Fibroblast of skin of abdomen (primary cell): ENCODE measurements around the gene SORCS1.

ENCODE experiments used
- DNase-seq: peaks from one replicate; pipeline ENCODE4 v3.0.0-alpha.2; 2013

SORCS1 gene

GRCh38 chr10:106815427-106816043, 349.0 kb downstream of the SORCS1 start:
- no peak for DNase-seq

DNA sequence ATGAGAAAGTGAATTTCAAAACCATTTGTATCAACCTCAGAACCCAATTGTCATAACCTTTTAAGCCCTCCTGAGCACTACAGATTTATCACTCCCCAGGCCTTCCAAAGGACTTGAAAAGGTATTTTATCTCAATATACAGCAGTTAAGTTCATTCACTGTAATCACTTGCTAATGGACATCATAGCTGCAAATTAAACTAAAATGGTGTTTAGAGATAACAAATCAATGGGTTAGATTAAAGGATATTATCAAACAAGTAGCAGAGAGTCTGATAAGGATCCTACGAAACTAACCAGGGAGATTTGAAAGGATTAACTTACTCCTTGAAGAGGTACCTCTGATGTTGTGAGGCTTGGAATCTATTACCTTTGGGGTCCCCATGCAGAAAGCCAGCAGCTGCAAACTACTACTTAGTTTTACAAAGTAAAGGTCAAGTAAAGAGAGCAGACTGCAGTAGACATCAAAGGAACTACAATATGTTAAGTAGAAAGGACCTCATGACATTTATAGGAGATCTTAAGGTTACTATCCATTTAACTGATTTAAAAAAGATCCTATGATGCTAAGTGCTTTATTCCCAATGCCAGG, 359.4 kb downstream of the SORCS1 start:
- DNase-seq, result no peak

GRCh38 chr10:106802949-106803348, 361.6 kb downstream of the SORCS1 start:
- no peak for DNase-seq

DNA sequence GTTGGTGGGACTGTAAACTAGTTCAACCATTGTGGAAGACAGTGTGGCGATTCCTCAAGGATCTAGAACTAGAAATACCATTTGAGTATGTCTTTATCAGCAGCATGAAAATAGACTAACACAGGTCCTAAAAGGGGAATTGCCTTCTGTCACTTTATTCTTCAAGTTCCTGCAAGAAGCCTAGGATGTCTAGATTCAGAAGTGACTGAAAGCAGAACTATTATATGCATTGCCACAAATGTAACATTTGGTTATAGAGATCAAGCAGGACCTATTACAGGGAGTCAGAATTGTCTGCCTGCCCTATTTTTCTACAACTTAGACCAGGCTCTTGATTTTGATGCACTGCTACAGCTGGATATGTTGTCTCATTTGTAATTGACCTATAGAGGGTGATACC, 364.7 kb downstream of the SORCS1 start:
- DNase-seq, result no peak

- DNase-seq, result peak; percentile 46
These were observed 368.9 kb downstream of the SORCS1 start for GRCh38 chr10:106795619-106796018.

- DNase-seq, result peak; percentile 62
These were observed 370.9 kb downstream of the SORCS1 start for GRCh38 chr10:106793617-106794016.

DNA sequence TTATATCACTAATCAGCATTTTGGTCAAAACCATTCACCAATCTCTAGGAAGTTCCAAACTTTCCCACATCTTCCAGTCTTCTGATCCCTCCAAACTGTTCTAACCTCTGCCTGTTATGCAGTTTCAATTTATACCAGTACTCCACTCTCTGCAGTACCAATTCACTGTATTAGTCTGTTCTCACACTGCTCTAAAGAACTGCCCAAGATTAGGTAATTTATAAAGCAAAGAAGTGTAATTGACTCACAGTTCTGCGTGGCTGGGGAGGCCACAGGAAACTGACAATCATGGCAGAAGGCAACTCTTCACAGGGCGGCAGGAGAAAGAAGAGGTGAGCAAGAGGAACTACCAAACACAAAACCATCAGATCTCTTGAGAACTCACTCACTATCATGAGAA, 374.9 kb downstream of the SORCS1 start:
- no peak for DNase-seq

DNA sequence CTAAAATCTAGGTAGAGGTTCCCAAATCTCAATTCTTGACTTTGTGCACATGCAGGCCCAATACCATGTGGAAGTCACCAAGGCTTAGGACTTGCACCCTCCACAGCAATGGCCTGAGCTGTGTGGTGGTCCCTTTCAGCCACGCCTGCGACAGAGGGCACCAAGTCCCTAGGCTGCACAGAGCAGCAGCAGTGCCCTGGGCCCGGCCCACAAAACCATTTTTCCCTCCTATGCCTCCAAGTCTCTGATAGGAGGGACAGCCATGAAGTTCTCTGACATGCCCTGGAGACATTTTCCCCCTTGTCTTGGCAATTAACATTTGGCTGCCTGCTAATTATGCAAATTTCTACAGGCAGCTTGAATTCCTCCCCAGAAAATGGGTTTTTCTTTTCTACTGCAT, 375.5 kb downstream of the SORCS1 start:
- no peak for DNase-seq

DNA sequence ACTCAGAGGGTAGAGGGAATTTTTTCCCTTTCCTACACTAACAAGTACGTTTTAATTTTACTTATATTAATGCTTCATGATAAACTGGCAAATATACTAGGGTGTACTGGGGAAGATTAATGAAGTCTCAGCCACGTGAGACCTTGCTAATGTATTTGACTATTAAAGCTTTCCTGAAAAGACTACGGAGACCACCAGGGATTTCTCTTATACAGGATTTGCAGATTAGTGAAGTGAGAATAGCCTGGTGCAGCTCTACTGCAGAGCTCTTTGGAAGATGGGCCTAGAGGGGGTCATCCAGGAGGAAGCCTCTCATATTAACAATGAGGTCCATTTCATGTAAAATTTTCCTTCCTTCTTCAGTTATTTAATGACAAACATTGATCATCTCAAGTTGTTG, 379.0 kb downstream of the SORCS1 start:
- no peak for DNase-seq

GRCh38 chr10:106780632-106781031, 383.9 kb downstream of the SORCS1 start:
- DNase-seq, result no peak

GRCh38 chr10:106777841-106778240, 386.7 kb downstream of the SORCS1 start:
- no peak for DNase-seq

DNA sequence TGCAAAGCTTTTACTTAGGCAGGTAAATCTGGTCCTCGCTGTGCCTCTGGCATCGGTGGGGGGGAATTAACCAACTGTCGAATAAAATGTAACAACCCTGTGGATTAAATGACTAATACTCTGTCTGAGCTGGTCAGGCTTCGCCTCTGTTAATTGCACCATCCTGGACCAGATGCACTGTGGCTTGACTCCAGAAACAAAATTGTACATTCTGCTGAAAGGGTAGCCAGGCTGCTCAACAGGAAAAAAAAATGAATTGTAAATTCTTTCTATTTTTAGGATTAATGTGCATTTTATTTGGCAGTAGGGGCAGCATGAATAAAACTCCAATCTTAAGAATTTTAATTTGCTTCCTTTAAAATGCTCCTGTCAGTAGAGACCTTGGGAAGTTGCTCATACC, 389.4 kb downstream of the SORCS1 start:
- DNase-seq, result no peak

- DNase-seq, result no peak
These were observed 391.5 kb downstream of the SORCS1 start for GRCh38 chr10:106772957-106773356.

DNA sequence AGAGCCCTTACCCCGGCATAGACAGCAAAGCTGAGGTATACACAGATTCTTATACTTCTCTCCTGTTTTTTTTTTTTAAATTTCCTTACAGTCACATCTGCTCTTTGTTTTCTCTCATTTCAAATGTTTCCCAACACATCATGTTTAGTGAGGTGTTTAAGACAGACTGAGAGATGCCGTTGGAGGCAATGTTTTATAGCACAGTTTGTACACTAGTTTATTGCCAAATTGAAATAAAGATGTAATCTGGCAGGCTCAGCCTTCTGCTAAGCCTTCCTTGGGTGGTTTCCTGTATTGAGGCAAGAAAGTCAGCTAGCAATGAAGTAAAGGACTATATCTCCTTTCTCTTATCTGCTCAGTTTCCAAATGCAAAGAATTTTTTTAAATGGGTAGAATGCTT, 393.4 kb downstream of the SORCS1 start:
- DNase-seq, result no peak

DNA sequence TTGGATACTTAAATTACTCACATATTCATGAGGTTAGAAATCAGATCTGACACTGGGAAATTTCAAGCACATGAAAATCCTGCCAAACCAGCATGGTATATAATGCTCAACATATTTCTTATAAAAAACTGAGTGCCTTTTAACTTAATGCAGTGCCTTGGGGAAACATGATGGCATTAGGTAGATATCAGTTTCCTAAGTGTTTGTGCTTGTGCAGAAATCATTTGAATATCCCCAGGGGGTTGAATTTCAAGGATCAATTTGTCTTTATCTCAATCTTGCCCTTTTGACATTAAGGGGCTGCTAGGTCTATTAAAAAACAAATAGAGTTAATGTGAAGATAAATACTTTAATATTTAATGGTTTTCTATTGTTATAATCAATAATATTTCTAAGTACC, 396.3 kb downstream of the SORCS1 start:
- no peak for DNase-seq

- no peak for DNase-seq
These were observed 398.6 kb downstream of the SORCS1 start for GRCh38 chr10:106765928-106766327.

GRCh38 chr10:106765241-106765754, 399.2 kb downstream of the SORCS1 start:
- DNase-seq, result no peak

- DNase-seq, result no peak
These were observed 400.1 kb downstream of the SORCS1 start for GRCh38 chr10:106764360-106764759.

GRCh38 chr10:106761906-106762305, 402.6 kb downstream of the SORCS1 start:
- no peak for DNase-seq

- no peak for DNase-seq
These were observed 407.0 kb downstream of the SORCS1 start for GRCh38 chr10:106757521-106757920.

- no peak for DNase-seq
These were observed 413.4 kb downstream of the SORCS1 start for GRCh38 chr10:106751091-106751490.

DNA sequence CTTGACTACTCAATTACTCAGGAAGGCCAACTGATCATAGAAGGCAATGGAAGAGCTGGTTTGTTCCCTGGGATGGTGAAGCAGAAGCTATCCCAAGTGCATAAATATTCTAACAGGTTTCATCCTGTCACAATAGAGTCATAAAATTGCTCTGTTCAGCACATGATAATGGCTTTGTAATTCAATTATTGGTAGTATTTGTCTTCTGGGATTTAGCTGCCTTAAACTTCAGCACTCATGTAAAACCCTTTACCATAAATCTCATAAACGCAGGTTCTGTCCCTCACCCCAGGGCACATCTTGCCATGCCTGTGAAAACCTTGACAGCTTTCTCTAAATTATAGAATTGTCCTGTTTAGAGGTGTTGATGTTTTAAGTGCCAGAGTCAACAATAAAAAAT, 417.6 kb downstream of the SORCS1 start:
- no peak for DNase-seq

- no peak for DNase-seq
These were observed 423.4 kb downstream of the SORCS1 start for GRCh38 chr10:106741006-106741530.

DNA sequence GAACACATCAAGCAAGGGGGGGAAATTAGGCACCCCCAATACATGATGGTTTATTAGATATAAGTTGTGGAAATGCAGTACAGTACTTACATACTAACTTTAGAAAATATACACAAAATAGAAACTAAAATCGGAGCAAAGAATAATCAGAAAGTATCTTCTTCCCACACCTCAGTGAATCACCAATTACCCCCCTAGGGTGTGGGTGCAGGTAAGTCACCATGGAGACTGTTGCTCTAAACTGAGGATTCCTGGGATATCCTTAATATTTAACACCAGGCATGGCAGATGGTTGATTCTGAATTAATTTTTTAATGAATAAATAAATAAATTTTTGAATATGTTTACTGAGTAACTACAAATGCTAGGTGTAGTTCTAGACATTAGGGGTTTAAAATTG, 424.4 kb downstream of the SORCS1 start:
- DNase-seq, result no peak
